Breast epithelium (tissue), 3 donors: ENCODE data around the gene FUCA1.

ENCODE experiments used
- CTCF ChIP-seq, 3 donors: fragments of 450-650 bp; IDR thresholded peaks; one replicate each; pipeline ENCODE4 v1.5.1; 2016 to 2017; ENCODE audit warnings: antibody characterized with exemption in 3 of 3, mild to moderate bottlenecking in 3 of 3, moderate library complexity in 3 of 3
- POLR2A ChIP-seq: fragments of 450-650 bp; IDR thresholded peaks from one replicate; pipeline ENCODE4 v1.6.1; 2016; ENCODE audit warnings: antibody characterized with exemption, mild to moderate bottlenecking, moderate library complexity
- POLR2AphosphoS5 ChIP-seq, 3 donors: sonication (generic); formaldehyde crosslinking; IDR thresholded peaks; one replicate each; pipeline ENCODE4 v1.6.1; 2017; ENCODE audit warnings: antibody characterized with exemption in 3 of 3

- TF ChIP-seq CTCF (IDR thresholded peaks at IDR 0.05) (no peak), POLR2A (no peak), POLR2AphosphoS5 (IDR thresholded peaks at IDR 0.05) (no peak)
Observed at GRCh38 chr1:23869051-23869450, 961 bp upstream of the FUCA1 start.
